Activated naive CD4-positive, alpha-beta T cell treated with anti-CD3 and anti-CD28 coated beads for 36 hours (primary cell): ENCODE results near the gene CAPRIN1. TPM values are rescaled to one million over a fixed set of nuclear protein-coding genes. Genes with fewer than 3 reads are reported as not detected.
"Not testable (repeated sequence)": the region's sequence is repeated elsewhere in the genome, so short reads cannot be mapped to it uniquely, and the experiment has no call there.

Source experiments
- CTCF ChIA-PET: fragments of 350-600 bp; sonication (Branson Sonifier 250); formaldehyde crosslinking; loops from one replicate; lab custom pipeline; 2021; ENCODE audit warnings: antibody characterized with exemption; lab: Charles Lee
- DNase-seq: peaks from one replicate; pipeline ENCODE4 v3.0.0-alpha.2; 2020
- H3K27ac Mint-ChIP-seq: one replicate; pipeline ENCODE4 v1.8.0; 2021; ENCODE audit warnings: mild to moderate bottlenecking, mixed read lengths
- H3K27me3 Mint-ChIP-seq: one replicate; pipeline ENCODE4 v1.8.0; 2021; ENCODE audit warnings: low read depth, mixed read lengths
- H3K36me3 Mint-ChIP-seq: one replicate; pipeline ENCODE4 v1.8.0; 2021; ENCODE audit warnings: low read depth, mixed read lengths
- H3K4me1 Mint-ChIP-seq: one replicate; pipeline ENCODE4 v1.8.0; 2021; ENCODE audit warnings: low read depth, mixed read lengths
- H3K4me3 Mint-ChIP-seq: one replicate; pipeline ENCODE4 v1.8.0; 2021; ENCODE audit warnings: mild to moderate bottlenecking, moderate library complexity, mixed read lengths
- H3K9me3 Mint-ChIP-seq: one replicate; pipeline ENCODE4 v1.8.0; 2021; ENCODE audit warnings: mixed read lengths
- intact Hi-C: fragments of 100-400 bp; cut with micrococcal nuclease; formaldehyde crosslinking; loops from one replicate; pipeline ENCODE4 v1.15.1; 2023
- total RNA-seq, 2 experiments: library from RNA; stranded (reverse); gene quantifications; one replicate each; pipeline ENCODE4 v1.2.3, GENCODE V29; 2021

CAPRIN1 gene
- total RNA-seq, 2 experiments from 2014 or later, result 274 to 289 TPM

DNA sequence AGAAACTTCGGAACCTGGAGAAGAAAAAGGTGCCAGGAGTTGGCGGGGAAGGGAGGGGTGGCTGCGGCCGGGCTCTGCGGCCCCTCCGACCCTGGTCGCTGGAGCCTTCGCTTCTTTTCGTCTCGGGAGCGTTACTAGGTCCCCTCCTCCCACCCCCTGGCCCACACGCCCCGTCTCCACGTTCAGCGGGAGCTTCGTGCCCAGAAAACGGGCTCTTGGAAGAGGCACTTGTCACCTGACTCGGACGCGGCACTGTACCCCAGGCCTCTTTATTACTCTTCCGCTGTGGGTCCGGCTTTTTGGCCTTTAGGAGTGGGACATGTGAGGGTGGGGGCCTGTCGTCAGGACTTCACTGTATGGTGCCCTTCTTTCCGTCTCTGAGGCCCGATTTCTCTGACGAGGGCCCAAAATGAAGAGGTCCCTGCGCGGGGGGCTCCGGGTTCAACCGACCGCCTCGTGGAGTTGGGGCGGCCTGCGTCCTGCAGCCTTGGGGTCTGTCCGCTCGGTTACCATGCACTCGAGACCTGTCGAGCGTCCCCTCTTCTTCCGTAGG, 1.2 kb downstream of the CAPRIN1 start:
- Mint-ChIP-seq H3K4me1 (peaks cover 22% of the 10 kb centered on the region), H3K27me3 (no peaks in the 10 kb centered on the region), H3K4me3 (peak overlapping the region; percentile 96), H3K9me3 (no peaks in the 10 kb centered on the region), H3K36me3 (peaks cover 27% of the 10 kb centered on the region), H3K27ac (peak overlapping the region; percentile 97)
- DNase-seq, result peak; percentile 31
- CTCF ChIA-PET, result interaction anchor here (0.6 to 0.7 kb wide), 3 partner anchors 25 to 1496 kb away, joined by 3 read pairs; no protein-coding TSS in a partner anchor
- intact Hi-C loops, result loop anchor here (1.0 to 10.0 kb wide), 7 partner anchors 35 to 795 kb away; partner anchors contain the start of genes ABTB2, C11orf91, CAT and HIPK3

GRCh38 chr11:34053161-34053686, 1.7 kb downstream of the CAPRIN1 start:
- Mint-ChIP-seq H3K27ac (peak overlapping the region; percentile 97), H3K36me3 (peaks cover 28% of the 10 kb centered on the region), H3K27me3 (no peaks in the 10 kb centered on the region), H3K4me3 (peak overlapping the region; percentile 96), H3K4me1 (peaks cover 24% of the 10 kb centered on the region), H3K9me3 (no peaks in the 10 kb centered on the region)
- CTCF ChIA-PET, result interaction anchor here (0.6 to 0.7 kb wide), 3 partner anchors 24 to 1495 kb away, joined by 3 read pairs; no protein-coding TSS in a partner anchor
- intact Hi-C loops, result loop anchor here (2.0 to 10.0 kb wide), 4 partner anchors 34 to 796 kb away; partner anchors contain the start of genes C11orf91 and HIPK3
- DNase-seq, result peak; percentile 83

- CTCF ChIA-PET, result interaction anchor here (0.6 kb wide), 1 partner anchor 22 kb away, joined by 3 read pairs; no protein-coding TSS in a partner anchor
- not testable (repeated sequence) for H3K9me3 Mint-ChIP-seq, H3K27me3 Mint-ChIP-seq, DNase-seq
- intact Hi-C loops, result loop anchor here (5.0 to 10.0 kb wide), 3 partner anchors 33 to 797 kb away; partner anchors contain the start of genes C11orf91 and HIPK3
- H3K4me3 Mint-ChIP-seq, result peak overlapping the region; percentile 53
- peaks cover 35% of the 10 kb centered on the region for H3K4me1 Mint-ChIP-seq
- peak overlapping the region; percentile 97 for H3K27ac Mint-ChIP-seq
- H3K36me3 Mint-ChIP-seq, result peaks cover 37% of the 10 kb centered on the region
Measured at GRCh38 chr11:34054351-34054750, 2.8 kb downstream of the CAPRIN1 start.

GRCh38 chr11:34055218-34056000, 3.9 kb downstream of the CAPRIN1 start:
- H3K9me3 Mint-ChIP-seq, result no peaks in the 10 kb centered on the region
- no peaks in the 10 kb centered on the region for H3K27me3 Mint-ChIP-seq
- intact Hi-C loops, result loop anchor here (10.0 kb wide), 1 partner anchor 351 kb away; the partner anchor contains the start of gene C11orf91
- peak overlapping the region; percentile 24 for H3K4me3 Mint-ChIP-seq
- no peak overlapping the region for H3K27ac Mint-ChIP-seq
- H3K4me1 Mint-ChIP-seq, result peaks cover 40% of the 10 kb centered on the region
- CTCF ChIA-PET, result no interaction called here
- peaks cover 40% of the 10 kb centered on the region for H3K36me3 Mint-ChIP-seq
- no peak for DNase-seq

GRCh38 chr11:34056672-34057071, 5.1 kb downstream of the CAPRIN1 start:
- H3K27me3 Mint-ChIP-seq, result no peaks in the 10 kb centered on the region
- H3K4me1 Mint-ChIP-seq, result peaks cover 42% of the 10 kb centered on the region
- peaks cover 40% of the 10 kb centered on the region for H3K36me3 Mint-ChIP-seq
- no peak for DNase-seq
- H3K4me3 Mint-ChIP-seq, result no peak overlapping the region
- intact Hi-C loops, result loop anchor here (10.0 kb wide), 1 partner anchor 352 kb away; the partner anchor contains the start of gene C11orf91
- CTCF ChIA-PET, result no interaction called here
- no peaks in the 10 kb centered on the region for H3K9me3 Mint-ChIP-seq
- no peak overlapping the region for H3K27ac Mint-ChIP-seq

DNA sequence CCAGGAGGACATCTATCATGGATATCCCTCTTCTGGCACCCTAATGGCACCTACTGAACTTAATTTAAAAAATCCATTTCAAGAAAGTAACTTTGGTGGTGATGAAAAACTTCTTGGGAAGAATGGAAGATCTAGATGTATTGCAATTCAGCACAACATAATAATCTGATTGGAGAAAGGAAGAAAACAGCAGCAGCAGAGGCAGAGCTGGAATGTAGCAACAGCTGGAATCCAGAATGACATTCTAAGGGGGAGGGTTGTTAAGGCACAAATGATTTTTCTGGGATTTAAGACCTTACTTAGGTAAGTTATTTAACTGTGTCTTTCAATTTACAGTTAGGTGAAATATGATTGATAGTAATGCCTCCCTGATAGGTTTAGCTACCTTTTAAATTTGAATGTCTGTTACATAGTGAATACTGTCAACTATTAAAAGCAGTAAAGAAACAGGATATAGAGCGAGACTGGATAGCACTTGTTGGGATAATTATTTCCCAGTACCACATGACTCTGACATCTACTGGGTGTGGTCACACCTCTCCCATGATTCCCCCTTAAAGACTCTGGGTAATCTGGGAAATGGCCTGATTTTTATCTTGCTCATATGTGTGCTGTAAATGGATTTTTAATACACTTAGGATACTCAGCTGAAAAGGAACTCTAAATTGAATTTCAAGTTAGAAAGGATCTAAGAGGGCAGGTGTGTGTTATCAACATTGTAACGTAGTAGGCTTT, 11.7 kb downstream of the CAPRIN1 start:
- Mint-ChIP-seq H3K27ac (no peak overlapping the region), H3K4me1 (peaks cover 68% of the 10 kb centered on the region), H3K4me3 (no peak overlapping the region), H3K9me3 (no peaks in the 10 kb centered on the region), H3K36me3 (peaks cover 29% of the 10 kb centered on the region), H3K27me3 (no peaks in the 10 kb centered on the region)
- CTCF ChIA-PET, result interaction anchor here (1.4 kb wide), 2 partner anchors 35 to 67 kb away, joined by 4 to 6 read pairs; no protein-coding TSS in a partner anchor
- no peak for DNase-seq
- intact Hi-C loops, result no loop called here

DNA sequence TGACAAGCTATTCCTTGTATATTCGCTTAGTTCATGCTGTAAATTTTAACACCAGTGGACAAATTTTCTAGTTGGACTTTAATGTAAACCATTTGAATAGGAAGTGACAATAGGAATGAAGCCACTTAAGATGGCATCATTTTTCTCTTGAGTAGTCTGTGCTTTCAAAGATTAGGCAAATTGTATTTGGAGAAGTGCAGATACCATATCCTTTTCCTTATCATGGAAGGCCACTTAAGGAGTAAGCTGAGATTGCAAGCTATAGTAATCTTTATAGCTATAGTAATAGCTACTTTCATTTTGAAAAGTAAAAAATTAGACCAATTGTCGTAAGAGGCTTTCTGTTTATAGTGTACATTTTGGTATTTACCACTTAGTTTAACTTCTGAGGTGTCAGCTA, 12.8 kb downstream of the CAPRIN1 start:
- Mint-ChIP-seq H3K4me3 (no peak overlapping the region), H3K9me3 (no peaks in the 10 kb centered on the region), H3K4me1 (peaks cover 62% of the 10 kb centered on the region), H3K27ac (no peak overlapping the region), H3K27me3 (no peaks in the 10 kb centered on the region), H3K36me3 (peaks cover 20% of the 10 kb centered on the region)
- no peak for DNase-seq
- CTCF ChIA-PET, result interaction anchor here (0.6 kb wide), 1 partner anchor 67 kb away, joined by 3 read pairs; no protein-coding TSS in a partner anchor
- intact Hi-C loops, result no loop called here

GRCh38 chr11:34065505-34066203, 14.1 kb downstream of the CAPRIN1 start:
- Mint-ChIP-seq H3K36me3 (peaks cover 20% of the 10 kb centered on the region), H3K27ac (no peak overlapping the region), H3K4me1 (peaks cover 61% of the 10 kb centered on the region), H3K27me3 (no peaks in the 10 kb centered on the region), H3K9me3 (no peaks in the 10 kb centered on the region), H3K4me3 (no peak overlapping the region)
- CTCF ChIA-PET, result no interaction called here
- intact Hi-C loops, result no loop called here
- peak; percentile 10 for DNase-seq

- H3K27ac Mint-ChIP-seq, H3K27me3 Mint-ChIP-seq, H3K9me3 Mint-ChIP-seq, DNase-seq, intact Hi-C loops, H3K4me3 Mint-ChIP-seq: not testable (repeated sequence)
- Mint-ChIP-seq H3K4me1 (peaks cover 62% of the 10 kb centered on the region), H3K36me3 (peaks cover 23% of the 10 kb centered on the region)
- CTCF ChIA-PET, result interaction anchor here (0.6 to 0.7 kb wide), 2 partner anchors 22 to 371 kb away, joined by 3 read pairs; no protein-coding TSS in a partner anchor
Measured at GRCh38 chr11:34066766-34067165, 15.2 kb downstream of the CAPRIN1 start.

GRCh38 chr11:34067383-34068065, 16.0 kb downstream of the CAPRIN1 start:
- H3K36me3 Mint-ChIP-seq, result peaks cover 24% of the 10 kb centered on the region
- peaks cover 59% of the 10 kb centered on the region for H3K4me1 Mint-ChIP-seq
- no peak overlapping the region for H3K4me3 Mint-ChIP-seq
- no peaks in the 10 kb centered on the region for H3K27me3 Mint-ChIP-seq
- intact Hi-C loops, result no loop called here
- DNase-seq, result no peak
- H3K27ac Mint-ChIP-seq, result peak overlapping the region; percentile 1
- CTCF ChIA-PET, result interaction anchor here (0.6 to 1.2 kb wide), 3 partner anchors 9 to 40 kb away, joined by 3 to 5 read pairs (median 3); no protein-coding TSS in a partner anchor
- H3K9me3 Mint-ChIP-seq, result no peaks in the 10 kb centered on the region

DNA sequence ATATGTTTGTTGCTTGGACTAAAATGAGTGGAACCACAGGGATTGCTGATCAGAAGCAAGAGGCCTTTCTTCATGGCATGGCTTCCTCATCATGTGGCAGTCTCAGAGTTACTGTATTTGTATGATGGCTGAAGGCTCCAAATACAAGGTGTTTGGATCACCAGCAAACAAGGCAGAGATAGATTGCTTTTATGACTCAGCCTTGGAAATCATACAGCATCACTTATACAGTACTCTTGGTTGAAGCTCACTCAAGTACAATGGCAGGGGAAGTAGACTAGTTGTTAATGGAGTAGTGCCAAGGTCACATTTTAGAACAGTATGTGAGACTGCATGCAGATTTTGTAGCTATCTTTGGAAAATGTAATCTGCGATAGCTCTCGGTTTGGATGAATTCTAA, 16.6 kb downstream of the CAPRIN1 start:
- Mint-ChIP-seq H3K27me3 (no peaks in the 10 kb centered on the region), H3K4me1 (peaks cover 55% of the 10 kb centered on the region), H3K27ac (peak overlapping the region; percentile 1), H3K36me3 (peaks cover 26% of the 10 kb centered on the region), H3K4me3 (no peak overlapping the region), H3K9me3 (no peaks in the 10 kb centered on the region)
- CTCF ChIA-PET, result interaction anchor here (0.6 to 1.2 kb wide), 4 partner anchors 8 to 39 kb away, joined by 3 to 5 read pairs (median 3); no protein-coding TSS in a partner anchor
- no peak for DNase-seq
- intact Hi-C loops, result no loop called here
